HG02884 (cell line): Measurements from ENCODE around the gene ANKLE2.
"Not testable (repeated sequence)": the region's sequence is repeated elsewhere in the genome, so short reads cannot be mapped to it uniquely, and the experiment has no call there.

Experiments used
- ATAC-seq: cut with Tn5 transposase; IDR thresholded peaks from one replicate; pipeline ENCODE4 v1.9.1; 2021; ENCODE audit warnings: mild to moderate bottlenecking, moderate library complexity; ENCODE audit not compliant: unreplicated experiment

The ANKLE2 gene

GRCh38 chr12:132695431-132695830 lies 66.2 kb downstream of the ANKLE2 start:
- no peak for ATAC-seq

- ATAC-seq = not testable (repeated sequence)
These were observed 66.7 kb downstream of the ANKLE2 start for GRCh38 chr12:132694888-132695287.

- not testable (repeated sequence) for ATAC-seq
These were observed 69.6 kb downstream of the ANKLE2 start for GRCh38 chr12:132692030-132692429.

- no peak for ATAC-seq
These were observed 71.5 kb downstream of the ANKLE2 start for GRCh38 chr12:132690112-132690511.

- ATAC-seq = no peak
These were observed 72.4 kb downstream of the ANKLE2 start for GRCh38 chr12:132689227-132689626.

GRCh38 chr12:132687211-132688164 lies 74.1 kb downstream of the ANKLE2 start, which contains the start of the genes POLE and PXMP2:
TSS of gene POLE (minus strand) at chr12:132687342. CDS start at chr12:132687315, 27 bp downstream.
TSS of gene PXMP2 (plus strand) at chr12:132687587. CDS start at chr12:132687671, 84 bp downstream.
- ATAC-seq = peak; percentile 89

- ATAC-seq = peak; percentile 10
These were observed 74.8 kb downstream of the ANKLE2 start for GRCh38 chr12:132686825-132687210.

GRCh38 chr12:132685400-132685799 lies 76.2 kb downstream of the ANKLE2 start:
- ATAC-seq = no peak

GRCh38 chr12:132677492-132677891 lies 84.1 kb downstream of the ANKLE2 start:
- no peak for ATAC-seq

- ATAC-seq = no peak
These were observed 85.7 kb downstream of the ANKLE2 start for GRCh38 chr12:132675757-132676432.
